Suprapubic skin (tissue), 4 donors: ENCODE results near the gene SPATA9.

Experiments used
- CTCF ChIP-seq, 2 donors: fragments of 200-600 bp in 1 of 2; fragments of 450-650 bp in 1 of 2; sonication (generic) in 1 of 2; IDR thresholded peaks; one replicate each; pipeline ENCODE4 v1.5.1; 2016 to 2019; ENCODE audit warnings: antibody characterized with exemption in 2 of 2, mild to moderate bottlenecking in 1 of 2, moderate library complexity in 1 of 2
- EP300 ChIP-seq: sonication (generic); formaldehyde crosslinking; IDR thresholded peaks from one replicate; pipeline ENCODE4 v1.6.1; 2017; ENCODE audit warnings: antibody characterized with exemption
- POLR2A ChIP-seq, 2 donors: fragments of 450-650 bp; IDR thresholded peaks; one replicate each; pipeline ENCODE4 v1.6.1; 2017; ENCODE audit warnings: antibody characterized with exemption in 2 of 2, mild to moderate bottlenecking in 2 of 2, moderate library complexity in 2 of 2
- POLR2AphosphoS5 ChIP-seq, 3 donors: sonication (generic); formaldehyde crosslinking; IDR thresholded peaks; one replicate each; pipeline ENCODE4 v1.6.1; 2017; ENCODE audit warnings: antibody characterized with exemption in 3 of 3

- TF ChIP-seq CTCF (IDR thresholded peaks at IDR 0.05): no peak
- TF ChIP-seq POLR2A (IDR thresholded peaks at IDR 0.05): no peak
- no peak for TF ChIP-seq EP300
- no peak for TF ChIP-seq POLR2AphosphoS5 (IDR thresholded peaks at IDR 0.05)
Measured at GRCh38 chr5:95730011-95730700, 47.4 kb upstream of the SPATA9 start.
